Astrocyte (in vitro differentiated cells and primary cell): ENCODE results near the gene SYT17. TPM values are rescaled to one million over a fixed set of nuclear protein-coding genes. Genes with fewer than 3 reads are reported as not detected.

Experiments used
- DNase-seq: peaks from one replicate; pipeline ENCODE4 v3.0.0-alpha.2; 2010; ENCODE audit warnings: low read depth
- FAIRE-seq: peaks from 2 replicates; lab custom pipeline; 2011; peaks lifted over from hg19 to GRCh38; lab: Jason Lieb, UNC
- H2AFZ ChIP-seq: 2 replicates; pipeline ENCODE4 v1.6.0; 2012; ENCODE audit warnings: low read depth, low read length, inconsistent platforms
- H3K27ac ChIP-seq: 2 replicates; pipeline ENCODE4 v1.5.1; 2011; ENCODE audit warnings: low read depth, low read length, inconsistent platforms
- H3K27me3 ChIP-seq: 2 replicates; pipeline ENCODE4 v1.6.0; 2011; ENCODE audit warnings: low read length, inconsistent platforms; ENCODE audit not compliant: insufficient read depth
- H3K36me3 ChIP-seq: 2 replicates; pipeline ENCODE4 v1.5.1; 2011; ENCODE audit warnings: low read length, inconsistent platforms; ENCODE audit not compliant: insufficient read depth
- H3K4me1 ChIP-seq: 2 replicates; pipeline ENCODE4 v1.5.1; 2011; ENCODE audit warnings: low read length, inconsistent platforms; ENCODE audit not compliant: insufficient read depth
- H3K4me2 ChIP-seq: 2 replicates; pipeline ENCODE4 v1.6.0; 2012; ENCODE audit warnings: low read length, inconsistent platforms
- H3K4me3 ChIP-seq: 2 replicates; pipeline ENCODE4 v1.5.1; 2011; ENCODE audit warnings: low read depth, mild to moderate bottlenecking, low read length, inconsistent platforms; ENCODE audit not compliant: insufficient read depth
- H3K79me2 ChIP-seq: 2 replicates; pipeline ENCODE4 v1.6.0; 2012; ENCODE audit warnings: mild to moderate bottlenecking, low read length, inconsistent platforms; ENCODE audit not compliant: insufficient read depth
- H3K9ac ChIP-seq: 2 replicates; pipeline ENCODE4 v1.6.0; 2012; ENCODE audit warnings: mild to moderate bottlenecking, low read length, inconsistent platforms
- H3K9me3 ChIP-seq: 2 replicates; pipeline ENCODE4 v1.5.1; 2012; ENCODE audit warnings: low read depth, mild to moderate bottlenecking, low read length, inconsistent platforms; ENCODE audit not compliant: insufficient read depth
- H4K20me1 ChIP-seq: 2 replicates; pipeline ENCODE4 v1.6.0; 2012; ENCODE audit warnings: low read length, inconsistent platforms; ENCODE audit not compliant: insufficient read depth
- H3K27ac Mint-ChIP-seq: one replicate; pipeline ENCODE4 v1.8.0; 2021; ENCODE audit warnings: mild to moderate bottlenecking, mixed read lengths; ENCODE audit not compliant: unreplicated experiment
- H3K27me3 Mint-ChIP-seq: one replicate; pipeline ENCODE4 v1.8.0; 2021; ENCODE audit warnings: low read depth, mixed read lengths; ENCODE audit not compliant: unreplicated experiment
- H3K36me3 Mint-ChIP-seq: one replicate; pipeline ENCODE4 v1.8.0; 2021; ENCODE audit warnings: low read depth, mixed read lengths; ENCODE audit not compliant: unreplicated experiment
- H3K4me1 Mint-ChIP-seq: one replicate; pipeline ENCODE4 v1.8.0; 2021; ENCODE audit warnings: low read depth, mixed read lengths; ENCODE audit not compliant: unreplicated experiment
- H3K4me3 Mint-ChIP-seq: one replicate; pipeline ENCODE4 v1.8.0; 2021; ENCODE audit warnings: mild to moderate bottlenecking, moderate library complexity, mixed read lengths; ENCODE audit not compliant: unreplicated experiment
- H3K9me3 Mint-ChIP-seq: one replicate; pipeline ENCODE4 v1.8.0; 2021; ENCODE audit warnings: mild to moderate bottlenecking, mixed read lengths; ENCODE audit not compliant: unreplicated experiment
- CTCF ChIP-seq: IDR thresholded peaks from 2 replicates; pipeline ENCODE4 v1.5.1; 2011; ENCODE audit warnings: low read depth, mild to moderate bottlenecking, inconsistent platforms, low read length, moderate library complexity; ENCODE audit not compliant: insufficient read depth
- EZH2 ChIP-seq: IDR thresholded peaks from 2 replicates; pipeline ENCODE4 v1.6.1; 2012; ENCODE audit warnings: mild to moderate bottlenecking, low read length, inconsistent platforms; ENCODE audit not compliant: insufficient read depth
- total RNA-seq: library from RNA; stranded (reverse); gene quantifications from 2 replicates; pipeline ENCODE4 v1.2.1, GENCODE V29; 2021

Gene SYT17
- total RNA-seq, 1 donor from 2014 or later = 4.8 TPM

GRCh38 chr16:19175492-19176262 lies 7.6 kb downstream of the SYT17 start:
- no peaks in the 10 kb centered on the region for H3K9me3 ChIP-seq
- FAIRE-seq (no peak), DNase-seq (no peak)
- no peak overlapping the region for H2AFZ ChIP-seq
- H3K4me3 ChIP-seq = no peak overlapping the region
- peaks cover 6% of the 10 kb centered on the region for H3K27me3 ChIP-seq
- no peaks in the 10 kb centered on the region for H3K79me2 ChIP-seq
- H3K4me1 ChIP-seq = no peaks in the 10 kb centered on the region
- Mint-ChIP-seq H3K4me3 (no peak overlapping the region), H3K27me3 (peaks cover 26% of the 10 kb centered on the region), H3K4me1 (no peaks in the 10 kb centered on the region), H3K27ac (no peak overlapping the region), H3K36me3 (peaks cover 5% of the 10 kb centered on the region), H3K9me3 (no peaks in the 10 kb centered on the region)
- H3K27ac ChIP-seq = no peak overlapping the region
- no peaks in the 10 kb centered on the region for H3K36me3 ChIP-seq
- TF ChIP-seq EZH2 = no peak
- TF ChIP-seq CTCF = no peak
- H3K4me2 ChIP-seq = no peak overlapping the region
- H4K20me1 ChIP-seq = no peaks in the 10 kb centered on the region
- H3K9ac ChIP-seq = no peak overlapping the region

GRCh38 chr16:19177111-19177739 lies 9.2 kb downstream of the SYT17 start:
- TF ChIP-seq EZH2 (no peak), CTCF (no peak)
- H2AFZ ChIP-seq = no peak overlapping the region
- Mint-ChIP-seq H3K27ac (no peak overlapping the region), H3K9me3 (no peaks in the 10 kb centered on the region), H3K27me3 (peaks cover 16% of the 10 kb centered on the region), H3K4me1 (no peaks in the 10 kb centered on the region), H3K36me3 (peaks cover 5% of the 10 kb centered on the region), H3K4me3 (no peak overlapping the region)
- H3K4me2 ChIP-seq = no peak overlapping the region
- no peak for DNase-seq
- H3K27me3 ChIP-seq = peaks cover 6% of the 10 kb centered on the region
- H4K20me1 ChIP-seq = no peaks in the 10 kb centered on the region
- no peak overlapping the region for H3K9ac ChIP-seq
- H3K4me3 ChIP-seq = no peak overlapping the region
- H3K4me1 ChIP-seq = no peaks in the 10 kb centered on the region
- H3K9me3 ChIP-seq = no peaks in the 10 kb centered on the region
- no peak for FAIRE-seq
- no peaks in the 10 kb centered on the region for H3K79me2 ChIP-seq
- no peak overlapping the region for H3K27ac ChIP-seq
- H3K36me3 ChIP-seq = no peaks in the 10 kb centered on the region
